Transverse colon (tissue), 3 donors: Measurements from ENCODE around the gene TNS3.

Experiments used
- POLR2A ChIP-seq: fragments of 450-650 bp; IDR thresholded peaks from one replicate; pipeline ENCODE4 v1.6.1; 2016; ENCODE audit warnings: antibody characterized with exemption, mild to moderate bottlenecking, moderate library complexity
- TF ChIP-seq, protein P1 (sequence below), 5 experiments: fragments of 200-600 bp in 3 of 5; fragments of 450-650 bp in 2 of 5; sonication (generic) in 3 of 5; IDR thresholded peaks; 1 replicate in 2 of 5; 2 replicates in 3 of 5; pipeline ENCODE4 v1.5.1; 2016 to 2017; ENCODE audit warnings: antibody characterized with exemption in 5 of 5, inconsistent platforms in 3 of 5, mild to moderate bottlenecking in 2 of 5, moderate library complexity in 1 of 5

DNA sequence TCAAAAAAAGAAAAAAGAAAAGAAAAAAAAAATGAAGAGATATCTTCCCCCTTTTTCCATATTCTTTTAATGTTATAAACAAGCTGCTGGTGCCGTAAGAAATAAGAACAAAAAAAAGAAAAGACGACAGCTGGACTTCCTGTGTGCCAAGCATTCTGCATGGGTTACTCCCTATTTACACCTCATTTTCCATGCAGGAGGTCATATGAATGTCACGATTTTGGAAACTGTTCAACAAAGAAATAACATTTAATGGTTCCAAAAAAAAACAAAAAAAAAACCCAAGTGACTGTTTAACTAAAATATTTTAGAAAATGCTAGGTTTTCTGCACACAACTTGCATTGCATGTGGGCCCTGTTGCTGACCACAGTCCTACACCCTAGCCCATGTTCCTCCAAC, 159.3 kb downstream of the TNS3 start:
- TF ChIP-seq, protein P1, sequence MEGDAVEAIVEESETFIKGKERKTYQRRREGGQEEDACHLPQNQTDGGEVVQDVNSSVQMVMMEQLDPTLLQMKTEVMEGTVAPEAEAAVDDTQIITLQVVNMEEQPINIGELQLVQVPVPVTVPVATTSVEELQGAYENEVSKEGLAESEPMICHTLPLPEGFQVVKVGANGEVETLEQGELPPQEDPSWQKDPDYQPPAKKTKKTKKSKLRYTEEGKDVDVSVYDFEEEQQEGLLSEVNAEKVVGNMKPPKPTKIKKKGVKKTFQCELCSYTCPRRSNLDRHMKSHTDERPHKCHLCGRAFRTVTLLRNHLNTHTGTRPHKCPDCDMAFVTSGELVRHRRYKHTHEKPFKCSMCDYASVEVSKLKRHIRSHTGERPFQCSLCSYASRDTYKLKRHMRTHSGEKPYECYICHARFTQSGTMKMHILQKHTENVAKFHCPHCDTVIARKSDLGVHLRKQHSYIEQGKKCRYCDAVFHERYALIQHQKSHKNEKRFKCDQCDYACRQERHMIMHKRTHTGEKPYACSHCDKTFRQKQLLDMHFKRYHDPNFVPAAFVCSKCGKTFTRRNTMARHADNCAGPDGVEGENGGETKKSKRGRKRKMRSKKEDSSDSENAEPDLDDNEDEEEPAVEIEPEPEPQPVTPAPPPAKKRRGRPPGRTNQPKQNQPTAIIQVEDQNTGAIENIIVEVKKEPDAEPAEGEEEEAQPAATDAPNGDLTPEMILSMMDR (IDR thresholded peaks at IDR 0.05), result no peak
- TF ChIP-seq POLR2A, result no peak
